HL-60 (cell line): ENCODE results near the gene CCNE1.

Experiments used
- DNase-seq, 2 experiments: peaks; one replicate each; pipeline ENCODE4 v3.0.0-alpha.2; 2010 to 2020; ENCODE audit warnings: low read depth in 1 of 2, low spot score in 1 of 2
- H3K27ac ChIP-seq: fragments of 250-450 bp; sonication (Bioruptor Pico); replicated peaks from 2 replicates; pipeline ENCODE4 v1.5.1; 2020; ENCODE audit warnings: mild to moderate bottlenecking, moderate library complexity
- H3K27me3 ChIP-seq: fragments of 250-450 bp; sonication (Bioruptor Pico); 2 replicates; pipeline ENCODE4 v1.5.1; 2021; ENCODE audit warnings: mild to moderate bottlenecking, moderate library complexity; ENCODE audit not compliant: insufficient read depth, poor library complexity, severe bottlenecking
- H3K4me3 ChIP-seq: replicated peaks from 2 replicates; pipeline ENCODE4 v1.5.1; 2011; ENCODE audit warnings: mild to moderate bottlenecking, control low read depth, low read length; ENCODE audit not compliant: insufficient read depth
- GABPA ChIP-seq: IDR thresholded peaks from 2 replicates; pipeline ENCODE4 v1.6.1; 2012; ENCODE audit warnings: low read depth
- POLR2AphosphoS5 ChIP-seq: IDR thresholded peaks from 2 replicates; pipeline ENCODE4 v1.6.1; 2012; ENCODE audit warnings: low read depth
- SPI1 ChIP-seq: IDR thresholded peaks from 2 replicates; pipeline ENCODE4 v1.6.1; 2012; ENCODE audit warnings: low read depth, mild to moderate bottlenecking, borderline replicate concordance
- long read RNA-seq: library from polyadenylated mRNA; unstranded; transcript quantifications from one replicate; pipeline ENCODE4 v2.0.0, GENCODE V29; 2020
- TF ChIP-seq, protein P1 (sequence below): IDR thresholded peaks from 2 replicates; pipeline ENCODE4 v1.6.1; 2012; ENCODE audit warnings: low read depth; ENCODE audit not compliant: insufficient replicate concordance
- TF ChIP-seq, protein P2 (sequence below): IDR thresholded peaks from one replicate; pipeline ENCODE4 v1.5.1; 2011; ENCODE audit warnings: low read length, control low read depth, inconsistent platforms; ENCODE audit not compliant: insufficient read depth

CCNE1 gene
- long read RNA-seq, transcript CCNE1-201 (12 exons, 2,043 nt) = major isoform, 14 of 29 reads
- long read RNA-seq, partial matches to known transcripts = 5 of 29 reads
- long read RNA-seq, other reads (novel, unspliced or antisense) = 10 of 29 reads

DNA sequence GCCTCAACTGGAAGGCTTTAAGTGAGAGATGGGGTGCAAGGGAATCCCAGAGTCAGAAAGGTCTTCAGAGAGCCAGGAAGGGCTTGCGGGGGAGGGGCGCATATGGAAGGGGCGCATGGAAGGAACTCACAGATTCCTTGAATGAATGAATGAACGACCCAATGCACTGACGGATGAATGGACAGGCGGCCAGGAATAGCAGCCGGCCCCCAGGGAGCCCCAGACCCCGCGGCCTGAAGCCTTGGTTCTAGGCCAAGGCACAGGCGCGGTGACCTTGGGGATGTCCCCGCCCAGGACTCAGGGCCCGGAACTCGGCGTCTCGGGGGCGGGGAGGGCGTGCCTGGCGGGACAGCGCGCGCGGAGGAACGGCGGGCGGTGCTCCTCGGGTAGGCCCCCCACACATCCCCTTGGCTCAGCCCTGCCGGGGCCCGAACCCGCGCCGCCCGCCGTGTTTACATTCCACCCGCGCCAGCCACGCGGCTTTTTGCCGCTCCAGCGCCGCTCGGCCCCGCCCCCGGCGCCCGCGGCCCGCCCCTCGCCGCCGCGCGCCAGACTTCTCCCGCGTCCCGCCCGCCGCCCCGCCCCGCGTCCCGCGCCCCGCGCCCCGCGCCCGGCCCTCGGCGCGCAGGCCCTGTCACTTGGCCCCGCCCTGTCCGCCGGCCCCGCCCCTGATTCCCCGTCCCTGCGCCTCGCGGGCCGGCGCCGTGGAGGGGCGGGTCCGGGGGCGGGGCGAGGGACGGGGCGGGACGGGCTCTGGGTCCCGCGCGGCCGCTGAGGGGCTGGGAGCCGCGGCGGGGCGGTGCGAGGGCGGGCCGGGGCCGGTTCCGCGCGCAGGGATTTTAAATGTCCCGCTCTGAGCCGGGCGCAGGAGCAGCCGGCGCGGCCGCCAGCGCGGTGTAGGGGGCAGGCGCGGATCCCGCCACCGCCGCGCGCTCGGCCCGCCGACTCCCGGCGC lies at the start of gene CCNE1:
TSS of gene CCNE1 (plus strand) at position 867 of the 955 bp plus-strand sequence. CDS start 565 bp downstream, outside the sequence.
- Histone ChIP-seq H3K4me3 (peak within 1 kb of the TSS; percentile 53), H3K27me3 (no peaks in the 10 kb centered on the region), H3K27ac (peak within 1 kb of the TSS; percentile 96)
- DNase-seq = peak; percentile 65 to 88
- TF ChIP-seq, protein P1, sequence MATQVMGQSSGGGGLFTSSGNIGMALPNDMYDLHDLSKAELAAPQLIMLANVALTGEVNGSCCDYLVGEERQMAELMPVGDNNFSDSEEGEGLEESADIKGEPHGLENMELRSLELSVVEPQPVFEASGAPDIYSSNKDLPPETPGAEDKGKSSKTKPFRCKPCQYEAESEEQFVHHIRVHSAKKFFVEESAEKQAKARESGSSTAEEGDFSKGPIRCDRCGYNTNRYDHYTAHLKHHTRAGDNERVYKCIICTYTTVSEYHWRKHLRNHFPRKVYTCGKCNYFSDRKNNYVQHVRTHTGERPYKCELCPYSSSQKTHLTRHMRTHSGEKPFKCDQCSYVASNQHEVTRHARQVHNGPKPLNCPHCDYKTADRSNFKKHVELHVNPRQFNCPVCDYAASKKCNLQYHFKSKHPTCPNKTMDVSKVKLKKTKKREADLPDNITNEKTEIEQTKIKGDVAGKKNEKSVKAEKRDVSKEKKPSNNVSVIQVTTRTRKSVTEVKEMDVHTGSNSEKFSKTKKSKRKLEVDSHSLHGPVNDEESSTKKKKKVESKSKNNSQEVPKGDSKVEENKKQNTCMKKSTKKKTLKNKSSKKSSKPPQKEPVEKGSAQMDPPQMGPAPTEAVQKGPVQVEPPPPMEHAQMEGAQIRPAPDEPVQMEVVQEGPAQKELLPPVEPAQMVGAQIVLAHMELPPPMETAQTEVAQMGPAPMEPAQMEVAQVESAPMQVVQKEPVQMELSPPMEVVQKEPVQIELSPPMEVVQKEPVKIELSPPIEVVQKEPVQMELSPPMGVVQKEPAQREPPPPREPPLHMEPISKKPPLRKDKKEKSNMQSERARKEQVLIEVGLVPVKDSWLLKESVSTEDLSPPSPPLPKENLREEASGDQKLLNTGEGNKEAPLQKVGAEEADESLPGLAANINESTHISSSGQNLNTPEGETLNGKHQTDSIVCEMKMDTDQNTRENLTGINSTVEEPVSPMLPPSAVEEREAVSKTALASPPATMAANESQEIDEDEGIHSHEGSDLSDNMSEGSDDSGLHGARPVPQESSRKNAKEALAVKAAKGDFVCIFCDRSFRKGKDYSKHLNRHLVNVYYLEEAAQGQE = no peak
- TF ChIP-seq SPI1 (no peak), POLR2AphosphoS5 (peak; percentile 71; the same call in 1 of the 2 replicates), GABPA (no peak)
- TF ChIP-seq, protein P2, sequence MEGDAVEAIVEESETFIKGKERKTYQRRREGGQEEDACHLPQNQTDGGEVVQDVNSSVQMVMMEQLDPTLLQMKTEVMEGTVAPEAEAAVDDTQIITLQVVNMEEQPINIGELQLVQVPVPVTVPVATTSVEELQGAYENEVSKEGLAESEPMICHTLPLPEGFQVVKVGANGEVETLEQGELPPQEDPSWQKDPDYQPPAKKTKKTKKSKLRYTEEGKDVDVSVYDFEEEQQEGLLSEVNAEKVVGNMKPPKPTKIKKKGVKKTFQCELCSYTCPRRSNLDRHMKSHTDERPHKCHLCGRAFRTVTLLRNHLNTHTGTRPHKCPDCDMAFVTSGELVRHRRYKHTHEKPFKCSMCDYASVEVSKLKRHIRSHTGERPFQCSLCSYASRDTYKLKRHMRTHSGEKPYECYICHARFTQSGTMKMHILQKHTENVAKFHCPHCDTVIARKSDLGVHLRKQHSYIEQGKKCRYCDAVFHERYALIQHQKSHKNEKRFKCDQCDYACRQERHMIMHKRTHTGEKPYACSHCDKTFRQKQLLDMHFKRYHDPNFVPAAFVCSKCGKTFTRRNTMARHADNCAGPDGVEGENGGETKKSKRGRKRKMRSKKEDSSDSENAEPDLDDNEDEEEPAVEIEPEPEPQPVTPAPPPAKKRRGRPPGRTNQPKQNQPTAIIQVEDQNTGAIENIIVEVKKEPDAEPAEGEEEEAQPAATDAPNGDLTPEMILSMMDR = no peak

DNA sequence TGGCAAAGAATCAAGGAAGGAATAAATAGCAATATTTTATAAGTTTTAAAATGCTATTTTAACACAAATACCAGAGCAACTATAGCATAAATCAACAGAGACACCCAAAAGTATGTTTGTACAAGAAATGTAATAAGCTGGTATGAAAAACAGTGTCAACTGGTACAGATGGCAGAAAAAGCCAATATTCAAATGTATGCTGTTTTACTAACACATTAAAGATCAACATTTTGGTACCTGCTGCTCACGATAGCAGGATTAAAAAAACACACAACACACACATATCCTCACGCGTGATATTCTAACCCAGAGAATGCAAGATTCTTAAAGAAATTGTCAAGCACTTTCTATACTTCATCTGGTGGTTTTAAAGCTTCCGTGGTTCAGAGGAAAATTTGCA lies 48.6 kb upstream of the CCNE1 start:
- TF ChIP-seq, protein P2 = no peak
- TF ChIP-seq, protein P1 = no peak
- TF ChIP-seq POLR2AphosphoS5 (no peak), GABPA (no peak), SPI1 (no peak)
- Histone ChIP-seq H3K4me3 (no peak overlapping the region), H3K27ac (no peak overlapping the region), H3K27me3 (peaks cover 7% of the 10 kb centered on the region)
- no peak for DNase-seq

DNA sequence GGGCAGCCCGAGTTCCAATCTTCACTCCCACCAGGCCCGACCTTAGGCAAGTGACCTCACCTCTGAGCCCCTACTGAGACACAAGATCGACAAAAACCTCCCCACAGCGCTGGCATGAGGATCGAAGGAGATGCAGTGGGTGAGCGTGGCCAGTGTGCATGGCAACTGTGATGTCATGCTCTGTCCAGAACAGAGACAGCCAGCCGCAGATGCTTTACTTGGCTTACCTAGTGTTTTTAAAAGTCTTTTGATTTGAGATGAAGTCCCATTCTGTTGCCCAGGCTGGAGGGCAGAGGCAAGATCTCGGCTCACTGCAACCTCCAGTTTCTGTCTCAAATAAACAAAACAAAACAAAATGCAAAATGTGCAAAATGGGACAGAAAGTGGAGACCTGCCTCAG lies 47.4 kb upstream of the CCNE1 start:
- peaks cover 7% of the 10 kb centered on the region for H3K27me3 ChIP-seq
- no peak overlapping the region for H3K4me3 ChIP-seq
- no peak for DNase-seq
- no peak for TF ChIP-seq SPI1
- TF ChIP-seq, protein P1 = no peak
- TF ChIP-seq POLR2AphosphoS5 = no peak
- TF ChIP-seq GABPA = no peak
- TF ChIP-seq, protein P2 = no peak
- no peak overlapping the region for H3K27ac ChIP-seq
